ENCODE data around the gene PRELID1.

The PRELID1 gene

GRCh38 chr5:177313561-177314259, 10.1 kb downstream of the PRELID1 start:
- DNase-seq (ENCODE audit: low read depth, low spot score) = no peak

DNA sequence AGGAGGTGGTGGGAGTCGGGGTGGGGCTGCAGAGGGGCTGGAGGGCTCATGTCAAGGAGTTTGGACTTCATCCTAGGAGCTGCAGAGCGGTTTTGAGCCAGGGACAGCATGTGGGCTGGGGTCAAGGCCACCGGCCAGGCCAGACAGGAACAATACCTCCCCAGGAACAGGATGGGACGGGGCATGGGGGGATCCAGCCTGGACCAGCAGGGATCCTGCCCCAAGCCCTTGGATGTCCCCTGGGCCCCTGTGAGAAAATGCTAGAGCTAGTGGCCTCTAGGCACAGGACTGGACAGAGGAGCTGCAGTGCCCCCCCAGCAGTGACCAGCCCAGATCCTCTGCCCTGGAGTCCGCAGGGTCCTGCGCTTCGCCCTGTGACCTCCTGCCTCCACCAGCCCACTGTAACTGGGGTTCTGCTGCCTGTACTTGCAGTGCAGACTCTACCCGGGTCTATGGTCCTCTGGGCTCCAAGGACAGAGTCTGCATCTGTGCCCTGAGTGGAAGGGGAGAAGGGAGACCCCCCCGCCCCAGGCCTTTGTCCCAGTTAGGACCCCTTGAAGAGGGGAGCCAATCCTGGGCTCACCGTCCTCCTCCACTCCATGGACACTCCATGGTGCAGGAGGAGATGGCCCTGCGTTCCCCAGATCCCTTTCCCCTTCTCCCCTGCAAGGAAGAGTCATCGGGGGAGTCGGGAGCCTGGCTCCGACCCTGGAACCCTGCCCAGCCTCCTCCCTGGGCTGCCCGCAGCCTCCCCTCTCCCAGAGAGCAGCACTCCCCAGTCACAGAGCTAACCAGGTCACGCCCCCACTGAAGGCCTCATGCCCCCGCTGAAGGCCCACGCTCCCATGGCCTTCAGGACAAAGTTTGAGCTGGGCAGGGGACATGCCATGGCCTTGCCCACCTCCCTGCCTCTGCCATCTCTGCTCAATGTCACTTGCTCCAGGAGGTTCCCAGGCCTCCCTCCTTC, 11.1 kb downstream of the PRELID1 start:
- no peak for DNase-seq (ENCODE audit: low read depth, low spot score)

DNA sequence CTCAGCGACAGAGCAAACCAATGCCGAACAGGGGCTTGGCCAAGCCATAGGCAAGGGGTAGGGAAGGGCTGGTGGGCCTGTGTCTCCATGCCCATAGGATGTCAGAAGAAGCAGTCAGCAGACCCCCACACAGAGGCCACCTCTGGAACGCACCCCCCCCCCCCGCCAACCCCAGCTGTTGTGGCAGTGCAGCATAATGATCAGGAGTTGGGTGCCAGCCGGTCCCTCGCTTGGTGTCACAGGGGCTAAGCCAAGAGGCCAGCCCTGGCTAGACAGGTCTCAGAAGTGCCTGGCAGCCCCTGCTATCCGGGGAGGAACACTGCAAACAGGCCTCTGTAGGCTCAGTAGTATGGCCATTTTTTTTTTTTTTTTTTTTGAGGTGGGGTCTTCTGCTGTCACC, 11.8 kb downstream of the PRELID1 start:
- no peak for DNase-seq (ENCODE audit: low read depth, low spot score)

DNA sequence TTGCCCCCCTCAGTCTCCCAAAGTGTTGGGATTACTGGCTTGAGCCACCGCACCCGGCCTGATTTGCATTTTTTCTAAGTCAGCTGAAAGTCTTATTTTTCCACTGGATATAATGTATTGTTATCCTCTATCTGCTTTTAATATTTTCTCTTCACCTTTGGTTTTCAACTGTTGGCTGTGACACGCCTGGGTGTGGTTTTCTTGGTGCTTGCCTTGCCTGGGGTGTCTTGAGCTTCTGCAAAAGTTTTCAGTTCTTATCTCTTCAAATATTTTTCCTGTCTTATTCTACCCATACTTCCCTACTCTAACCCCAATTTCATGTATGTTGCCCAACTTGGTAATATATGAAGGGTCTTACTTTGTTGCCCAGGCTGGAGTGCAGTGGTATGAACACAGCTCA, 12.4 kb downstream of the PRELID1 start:
- DNase-seq (ENCODE audit: low read depth, low spot score) = no peak

DNA sequence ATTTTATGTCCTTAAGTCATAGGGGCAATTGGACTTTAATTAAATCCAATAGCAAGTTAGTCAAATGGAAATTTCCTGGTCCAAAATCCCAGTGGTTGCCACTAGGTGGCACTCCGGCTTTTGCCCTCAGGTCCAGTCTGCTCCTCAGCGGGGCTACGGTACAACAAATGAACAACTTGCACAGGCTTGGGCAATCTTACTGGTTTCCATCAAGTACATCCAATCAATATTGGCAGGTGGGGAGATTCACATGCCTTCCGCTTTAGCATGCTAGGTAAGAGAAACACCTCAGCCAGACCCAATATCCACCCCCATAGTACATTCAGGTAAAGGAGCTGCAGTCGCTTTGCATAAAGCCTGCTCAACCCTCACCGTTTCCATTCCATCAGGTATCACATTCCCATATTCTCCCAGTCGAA, 14.4 kb downstream of the PRELID1 start:
- peak; percentile 56 for DNase-seq (ENCODE audit: low read depth, low spot score)

DNA sequence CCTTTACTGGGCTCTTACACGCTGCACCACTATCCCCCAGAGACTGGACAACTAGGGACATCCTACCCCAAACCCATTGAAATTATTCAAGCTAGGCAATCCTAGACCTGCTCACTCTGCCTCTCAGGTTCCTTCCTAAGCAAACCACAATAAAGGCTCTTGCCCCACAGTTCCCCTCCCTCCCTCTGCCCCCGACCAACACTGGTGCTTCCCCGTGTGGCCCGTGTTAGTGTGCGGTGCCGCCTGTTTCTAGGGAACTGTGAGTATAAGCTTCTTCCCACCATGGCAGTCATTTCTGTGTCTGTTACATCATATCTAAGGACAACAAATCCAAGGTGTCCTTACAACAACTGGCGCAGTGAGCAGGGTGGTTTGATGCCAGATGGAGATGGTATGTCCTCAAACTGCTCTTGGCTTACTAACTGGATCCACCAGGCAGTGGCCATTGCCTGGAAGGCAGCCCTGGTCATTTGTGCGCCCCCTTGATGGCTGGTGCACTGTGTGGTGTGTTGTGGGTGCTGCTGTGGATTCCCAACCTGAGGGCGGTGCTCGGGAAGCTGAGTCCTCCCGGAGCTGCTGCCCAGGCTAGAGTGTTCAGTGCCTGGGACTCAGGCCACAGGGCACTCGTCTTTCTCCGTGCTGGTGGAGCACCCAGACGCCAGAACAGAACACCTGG, 16.5 kb downstream of the PRELID1 start:
- no peak for DNase-seq (ENCODE audit: low read depth, low spot score)

DNA sequence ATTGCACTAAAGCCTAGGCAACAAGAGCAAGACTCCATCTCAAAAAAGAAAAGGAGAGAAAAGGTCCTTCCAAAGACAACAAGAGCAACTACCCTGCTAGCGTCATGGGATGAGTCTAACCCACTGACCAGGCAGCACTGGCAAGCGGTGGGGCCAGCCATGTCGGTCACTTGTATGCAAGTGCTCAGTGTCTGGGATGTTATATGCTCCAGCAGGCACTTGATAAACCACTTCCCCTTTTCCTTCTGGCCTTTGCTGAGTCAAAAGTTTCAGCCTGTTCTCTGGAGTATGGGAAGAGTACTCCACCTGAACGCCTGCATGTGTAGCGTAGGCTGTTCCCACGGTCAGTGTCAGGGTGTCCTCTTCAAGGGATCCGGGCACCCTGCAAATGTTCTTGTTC, 17.3 kb downstream of the PRELID1 start:
- no peak for DNase-seq (ENCODE audit: low read depth, low spot score)

DNA sequence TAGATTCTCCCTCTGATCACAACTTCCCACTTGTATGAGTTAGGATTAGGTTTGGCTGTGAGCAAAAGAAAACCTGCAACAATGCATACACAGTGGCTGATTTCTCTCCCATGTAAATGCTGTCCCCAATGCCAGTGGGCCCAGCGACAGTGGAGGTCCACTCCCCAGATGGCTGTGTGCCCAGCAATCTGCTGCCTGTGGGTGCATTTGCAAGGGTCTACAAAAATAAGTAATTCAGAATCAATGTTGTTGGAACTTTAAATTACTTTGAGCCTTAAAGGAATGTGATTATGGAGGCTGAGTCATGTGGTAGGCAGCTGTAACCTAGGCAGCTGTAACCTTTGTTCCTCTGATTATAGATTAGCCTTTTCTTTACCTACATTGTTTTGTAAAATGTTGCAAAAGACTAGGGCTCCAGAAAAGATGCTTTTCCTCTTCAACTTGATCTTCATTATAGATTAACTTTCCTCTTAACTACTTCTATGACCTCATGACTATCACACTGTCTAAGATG, 22.3 kb downstream of the PRELID1 start:
- no peak for DNase-seq (ENCODE audit: low read depth, low spot score)

DNA sequence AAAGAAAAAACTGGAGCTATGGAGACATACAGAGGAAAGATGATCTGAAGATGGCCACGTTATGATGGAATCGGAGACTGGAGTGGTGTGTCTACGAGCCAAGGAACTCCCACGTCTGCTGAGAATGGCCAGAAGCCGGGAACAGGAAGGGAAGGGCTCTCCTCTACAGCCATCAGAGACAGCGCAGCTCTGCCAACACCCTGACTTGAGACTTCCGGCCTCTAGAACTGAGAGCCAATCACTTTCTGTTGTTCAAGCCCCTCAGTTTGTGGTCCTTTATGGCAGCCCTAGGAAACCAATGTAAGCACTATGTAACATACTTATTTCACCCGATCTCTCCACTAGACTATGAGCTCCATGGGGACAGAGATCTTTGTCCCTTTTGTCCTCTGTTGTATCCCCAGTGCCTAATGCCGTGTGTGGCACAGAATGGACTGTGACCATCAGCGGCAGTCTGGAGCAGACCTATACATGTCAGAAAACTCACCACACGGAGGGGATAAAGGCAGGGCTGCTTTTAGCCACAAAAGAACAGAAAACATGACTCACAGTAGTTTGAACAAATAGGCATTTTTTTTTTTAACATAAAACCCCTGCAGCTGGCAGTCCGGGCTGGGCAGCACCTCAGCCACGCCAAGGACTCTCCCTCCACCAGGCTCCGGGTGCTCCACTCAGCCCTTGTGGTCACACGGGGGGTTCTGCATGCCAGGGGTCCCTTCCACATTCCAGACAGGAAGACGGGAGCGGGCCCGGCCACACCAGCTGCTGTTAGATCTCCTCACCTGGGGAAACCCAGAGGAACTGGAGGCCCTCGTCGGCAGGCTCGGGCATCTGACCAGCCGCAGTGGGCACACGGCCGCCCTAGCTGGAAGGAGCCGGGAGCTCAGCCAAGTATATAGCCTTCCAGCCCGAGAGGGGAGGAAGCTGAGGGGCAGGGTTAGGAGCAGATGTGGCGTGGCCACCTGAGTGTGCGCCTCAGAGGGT, 24.2 kb downstream of the PRELID1 start:
- no peak for DNase-seq (ENCODE audit: low read depth, low spot score)

DNA sequence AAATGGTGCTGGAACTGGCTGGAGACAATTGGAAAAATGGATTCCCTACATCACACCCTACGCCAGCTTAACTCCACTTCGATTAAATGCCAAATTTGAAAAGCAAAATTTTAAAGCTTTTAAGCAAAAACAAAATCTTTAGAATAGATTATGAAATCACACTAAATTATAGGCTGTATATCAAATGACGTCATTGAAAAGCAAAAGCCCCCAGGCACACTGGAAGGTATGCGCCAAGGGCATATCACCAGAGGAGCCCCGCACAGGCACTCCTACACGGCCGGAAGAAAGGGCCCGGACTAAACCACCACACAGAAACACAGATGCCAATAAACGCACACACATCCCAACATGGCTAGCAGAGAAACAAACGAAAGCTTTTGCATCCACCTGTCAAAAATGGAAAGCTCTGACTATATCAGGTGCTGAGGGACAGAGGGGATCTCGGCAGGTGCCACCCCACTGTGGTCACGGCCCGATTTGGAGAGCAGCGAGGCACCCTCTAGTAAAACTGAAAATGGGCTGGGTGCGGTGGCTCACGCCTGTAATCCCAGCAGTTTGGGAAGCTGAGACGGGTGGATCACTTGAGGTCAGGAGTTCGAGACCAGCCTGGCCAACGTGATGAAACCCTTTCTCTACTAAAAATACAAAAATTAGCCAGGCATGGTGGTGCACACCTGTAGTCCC, 25.1 kb downstream of the PRELID1 start:
- no peak for DNase-seq (ENCODE audit: low read depth, low spot score)

- no peak for DNase-seq (ENCODE audit: low read depth, low spot score)
These were observed 26.3 kb downstream of the PRELID1 start for GRCh38 chr5:177329883-177330282.

DNA sequence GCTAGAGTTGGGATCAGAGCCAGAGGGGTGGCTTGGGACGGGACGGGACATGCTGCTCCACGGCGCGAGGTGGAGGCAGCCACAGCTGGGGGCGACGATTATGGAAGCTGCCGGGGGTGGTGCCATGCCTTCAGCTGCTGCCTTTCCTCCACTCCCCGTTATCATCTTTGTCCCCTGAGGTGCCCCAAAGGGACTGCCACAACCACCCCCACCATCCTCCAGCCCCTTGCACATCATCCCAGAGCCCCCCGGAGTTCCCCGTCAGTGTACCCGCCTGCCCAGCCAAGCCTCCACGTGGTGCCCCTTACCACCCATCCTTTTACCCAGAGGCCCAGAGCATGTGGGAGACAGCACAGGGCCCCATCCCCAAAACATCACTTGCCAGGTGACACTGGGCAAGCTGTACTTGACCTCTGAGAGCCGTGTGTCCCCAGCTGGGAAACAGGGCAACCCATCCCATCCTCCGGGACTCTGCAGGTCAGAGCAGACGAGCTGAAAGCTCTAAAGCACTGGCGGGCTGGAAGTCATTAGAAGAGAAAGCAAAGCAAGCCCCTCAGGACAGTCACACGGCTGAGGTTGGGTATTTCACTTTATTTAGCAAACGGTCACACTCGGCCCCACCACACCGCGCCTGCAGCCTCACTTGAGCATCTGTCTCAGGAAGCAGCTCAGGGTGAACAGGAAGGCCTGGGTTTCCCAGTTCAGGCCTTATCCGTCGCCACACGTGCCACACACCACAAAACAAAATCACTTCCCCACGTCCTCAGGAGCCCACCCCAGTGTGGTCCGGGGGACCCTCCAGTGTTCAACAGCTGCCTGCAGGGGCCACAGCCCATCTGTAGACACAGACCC, 27.6 kb downstream of the PRELID1 start:
- no peak for DNase-seq (ENCODE audit: low read depth, low spot score)

DNA sequence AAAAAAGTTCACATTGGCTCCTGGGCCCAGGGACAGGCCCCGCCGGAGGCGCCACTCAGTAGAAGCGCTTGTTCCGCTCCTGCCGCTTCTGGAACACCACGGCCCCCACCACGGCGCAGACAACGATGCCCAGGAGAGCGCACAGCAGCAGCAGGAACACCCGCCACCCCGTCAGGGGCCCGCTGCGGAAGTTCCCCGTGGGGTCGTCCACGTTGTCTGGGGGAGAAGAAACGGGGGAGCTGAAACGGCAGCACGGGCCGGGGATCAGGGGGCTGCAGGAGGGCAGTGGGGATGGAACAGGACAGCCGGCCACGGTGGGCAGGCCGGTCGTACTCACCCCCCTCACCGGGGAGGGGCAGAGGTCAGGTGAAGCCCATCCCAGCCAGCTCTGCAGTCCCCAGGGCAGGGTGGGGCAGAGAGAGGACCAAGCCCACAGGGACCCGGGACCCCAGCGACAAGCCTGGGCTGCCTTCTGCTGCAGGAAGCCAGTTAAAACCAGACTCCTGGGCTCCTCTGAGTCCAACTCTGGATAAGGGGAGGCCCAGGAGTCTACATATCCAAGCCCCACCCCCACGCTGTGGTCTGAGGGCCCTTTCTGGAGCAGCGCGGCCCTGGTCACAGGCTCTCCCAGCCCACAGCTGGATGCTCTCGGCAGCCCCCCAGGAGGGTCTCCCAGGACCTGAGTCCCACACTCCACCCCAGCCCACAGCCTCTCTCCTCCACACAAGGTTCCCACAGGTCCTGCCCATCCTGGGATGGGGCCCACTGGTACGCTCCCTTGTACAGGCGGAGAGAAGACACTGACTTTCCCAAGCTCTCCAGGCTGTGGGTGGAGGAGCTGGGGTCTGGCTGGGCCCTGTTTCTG, 28.7 kb downstream of the PRELID1 start:
- no peak for DNase-seq (ENCODE audit: low read depth, low spot score)

DNA sequence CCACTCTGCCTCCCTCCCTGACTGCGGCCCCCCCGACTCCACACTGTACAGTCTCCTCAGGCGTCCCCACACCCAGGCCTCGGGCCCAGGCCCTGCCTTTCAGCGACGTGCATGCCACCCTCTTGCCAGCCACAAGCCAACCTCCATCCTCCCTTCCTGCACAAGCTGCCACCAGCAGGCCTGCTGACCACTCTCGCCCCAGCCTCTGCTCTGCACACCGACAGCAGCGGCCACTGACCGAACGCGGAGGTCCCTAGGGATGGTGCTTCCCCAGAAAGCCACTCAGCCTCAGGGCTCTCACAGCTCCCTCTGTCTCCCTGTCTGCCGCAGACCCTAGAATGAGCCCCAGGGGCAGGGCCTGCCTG, 29.3 kb downstream of the PRELID1 start:
- DNase-seq (ENCODE audit: low read depth, low spot score) = no peak

GRCh38 chr5:177333420-177334154, 30.0 kb downstream of the PRELID1 start:
- no peak for DNase-seq (ENCODE audit: low read depth, low spot score)

DNA sequence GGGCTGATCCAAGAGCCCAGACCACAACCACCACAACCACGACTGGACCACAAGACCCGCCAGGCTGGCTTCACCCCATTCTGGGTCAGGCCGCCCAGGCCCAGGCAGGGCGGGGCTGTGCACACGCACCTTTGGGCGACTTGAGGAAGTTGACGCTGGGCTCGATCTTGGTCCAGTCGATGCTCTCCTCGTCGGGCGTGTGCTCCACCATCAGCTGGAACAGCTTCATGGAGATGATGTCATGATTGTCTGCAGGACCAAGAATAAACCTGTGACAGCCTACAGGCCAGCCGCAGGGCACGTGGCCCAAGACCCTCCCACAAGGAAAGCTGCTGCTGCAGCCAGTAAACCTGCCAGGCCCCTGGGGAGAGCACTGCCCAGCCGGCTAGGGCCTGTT, 30.6 kb downstream of the PRELID1 start:
- DNase-seq (ENCODE audit: low read depth, low spot score) = no peak

DNA sequence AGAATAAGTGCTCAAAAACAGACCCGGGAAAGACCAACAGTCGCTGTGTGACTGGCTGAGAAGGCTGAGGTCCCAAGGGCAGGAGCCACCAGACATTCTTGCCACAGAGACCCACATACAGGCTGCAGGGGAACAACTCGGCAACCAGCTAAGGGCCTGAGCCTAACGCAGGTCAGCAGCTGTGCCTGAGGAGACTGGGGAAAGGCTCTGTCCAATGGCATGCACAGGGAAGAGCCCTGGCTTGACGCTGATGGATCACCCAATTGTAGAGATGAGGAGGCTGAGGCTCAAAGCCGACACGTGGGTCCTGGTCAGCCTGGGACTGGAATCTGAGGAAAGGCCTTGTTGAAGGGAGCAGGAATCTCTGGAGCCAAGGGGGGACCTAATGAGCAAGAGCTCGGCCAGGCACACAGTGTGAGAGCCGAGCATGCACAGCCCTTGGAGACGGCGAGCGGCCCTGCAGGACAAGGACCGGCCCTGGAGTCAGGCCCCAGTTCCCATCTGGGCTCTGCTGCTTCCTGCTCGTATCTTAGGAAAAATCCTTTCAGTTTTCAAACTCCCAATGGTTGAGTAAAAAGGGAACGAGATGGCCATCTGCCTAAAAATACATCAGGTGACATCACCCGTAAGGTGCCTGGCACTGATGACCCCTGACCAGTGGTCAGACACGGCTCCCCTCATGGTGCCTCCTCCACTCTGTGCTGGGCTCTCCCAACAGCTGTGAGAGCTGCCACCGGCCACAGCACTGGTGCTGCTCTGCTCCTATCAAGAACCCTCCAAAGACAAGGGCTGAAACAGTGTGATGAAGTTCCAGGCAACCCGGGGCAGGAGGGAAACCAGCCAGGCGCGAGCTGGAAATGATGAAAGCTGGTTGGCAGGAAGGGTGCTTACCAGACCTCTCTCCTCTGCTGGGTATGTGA, 31.4 kb downstream of the PRELID1 start:
- DNase-seq (ENCODE audit: low read depth, low spot score) = no peak
